ENCODE measurements around the gene MAGEA9B. TPM values are rescaled to one million over a fixed set of nuclear protein-coding genes. Genes with fewer than 3 reads are reported as not detected.
A peak's percentile ranks its signal among the peaks of the same experiment; 100 is the strongest.
"Not testable (repeated sequence)": the region's sequence is repeated elsewhere in the genome, so short reads cannot be mapped to it uniquely, and the experiment has no call there.

MAGEA9B gene, protein sequence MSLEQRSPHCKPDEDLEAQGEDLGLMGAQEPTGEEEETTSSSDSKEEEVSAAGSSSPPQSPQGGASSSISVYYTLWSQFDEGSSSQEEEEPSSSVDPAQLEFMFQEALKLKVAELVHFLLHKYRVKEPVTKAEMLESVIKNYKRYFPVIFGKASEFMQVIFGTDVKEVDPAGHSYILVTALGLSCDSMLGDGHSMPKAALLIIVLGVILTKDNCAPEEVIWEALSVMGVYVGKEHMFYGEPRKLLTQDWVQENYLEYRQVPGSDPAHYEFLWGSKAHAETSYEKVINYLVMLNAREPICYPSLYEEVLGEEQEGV
- not detected in 2 replicates for total RNA-seq

DNA sequence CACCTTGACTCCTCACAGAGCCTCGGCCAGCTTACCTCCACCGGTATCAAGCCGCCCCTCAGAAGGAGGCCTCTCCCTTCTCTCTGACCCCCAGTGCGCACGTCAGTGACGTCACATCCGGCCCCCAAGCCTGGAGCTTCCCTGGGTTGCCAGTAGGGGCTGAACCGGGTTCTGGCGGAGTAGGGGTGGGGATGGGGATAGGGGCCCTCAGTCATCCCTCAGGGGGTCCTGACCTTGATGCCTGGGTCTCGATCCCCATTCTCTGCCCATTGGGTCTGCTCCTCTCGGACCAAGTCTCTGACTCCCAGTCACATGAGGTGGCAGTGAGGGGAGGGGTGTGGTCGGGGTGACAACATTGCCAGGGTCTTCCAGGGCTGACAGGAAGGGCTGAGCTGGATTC lies at the start of gene MAGEA9B:
MAGEA9B (minus strand) TSS at position 101 of the 400 bp plus-strand sequence. CDS start 4,280 bp downstream, outside the sequence.
- not testable (repeated sequence) for H3K4me3 ChIP-seq (ENCODE audit: low read depth, low read length)

DNA sequence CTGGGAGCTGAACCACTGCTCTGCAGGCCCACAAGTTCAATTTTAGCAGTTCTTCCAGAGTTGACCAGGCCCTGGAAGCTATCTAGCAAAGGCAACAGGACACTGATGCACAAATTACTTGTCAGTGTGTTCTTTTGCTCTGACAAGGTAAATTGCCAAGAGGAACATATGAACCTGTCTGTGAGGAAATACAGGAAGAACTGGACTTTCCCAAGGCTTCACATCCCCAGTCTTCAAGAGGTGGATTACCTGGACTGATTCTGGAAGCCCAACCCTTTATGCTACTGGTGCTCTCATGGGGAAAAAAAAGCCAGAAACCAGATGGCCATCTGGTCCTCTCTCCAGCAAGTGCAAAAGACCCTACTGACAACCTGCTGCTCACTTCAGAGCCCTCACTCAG lies 46.3 kb upstream of the MAGEA9B start:
- no peak overlapping the region for H3K4me3 ChIP-seq (ENCODE audit: low read depth, low read length)
- TF ChIP-seq, protein P1, sequence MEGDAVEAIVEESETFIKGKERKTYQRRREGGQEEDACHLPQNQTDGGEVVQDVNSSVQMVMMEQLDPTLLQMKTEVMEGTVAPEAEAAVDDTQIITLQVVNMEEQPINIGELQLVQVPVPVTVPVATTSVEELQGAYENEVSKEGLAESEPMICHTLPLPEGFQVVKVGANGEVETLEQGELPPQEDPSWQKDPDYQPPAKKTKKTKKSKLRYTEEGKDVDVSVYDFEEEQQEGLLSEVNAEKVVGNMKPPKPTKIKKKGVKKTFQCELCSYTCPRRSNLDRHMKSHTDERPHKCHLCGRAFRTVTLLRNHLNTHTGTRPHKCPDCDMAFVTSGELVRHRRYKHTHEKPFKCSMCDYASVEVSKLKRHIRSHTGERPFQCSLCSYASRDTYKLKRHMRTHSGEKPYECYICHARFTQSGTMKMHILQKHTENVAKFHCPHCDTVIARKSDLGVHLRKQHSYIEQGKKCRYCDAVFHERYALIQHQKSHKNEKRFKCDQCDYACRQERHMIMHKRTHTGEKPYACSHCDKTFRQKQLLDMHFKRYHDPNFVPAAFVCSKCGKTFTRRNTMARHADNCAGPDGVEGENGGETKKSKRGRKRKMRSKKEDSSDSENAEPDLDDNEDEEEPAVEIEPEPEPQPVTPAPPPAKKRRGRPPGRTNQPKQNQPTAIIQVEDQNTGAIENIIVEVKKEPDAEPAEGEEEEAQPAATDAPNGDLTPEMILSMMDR (conservative IDR thresholded peaks at IDR 0.05; ENCODE audit: low read depth, low read length) = no peak
- DNase-seq (ENCODE audit: low read depth) = no peak

More for the DNA sequence above, at the start of gene MAGEA9B:
- DNase-seq (ENCODE audit: low read depth) = not testable (repeated sequence)

DNA sequence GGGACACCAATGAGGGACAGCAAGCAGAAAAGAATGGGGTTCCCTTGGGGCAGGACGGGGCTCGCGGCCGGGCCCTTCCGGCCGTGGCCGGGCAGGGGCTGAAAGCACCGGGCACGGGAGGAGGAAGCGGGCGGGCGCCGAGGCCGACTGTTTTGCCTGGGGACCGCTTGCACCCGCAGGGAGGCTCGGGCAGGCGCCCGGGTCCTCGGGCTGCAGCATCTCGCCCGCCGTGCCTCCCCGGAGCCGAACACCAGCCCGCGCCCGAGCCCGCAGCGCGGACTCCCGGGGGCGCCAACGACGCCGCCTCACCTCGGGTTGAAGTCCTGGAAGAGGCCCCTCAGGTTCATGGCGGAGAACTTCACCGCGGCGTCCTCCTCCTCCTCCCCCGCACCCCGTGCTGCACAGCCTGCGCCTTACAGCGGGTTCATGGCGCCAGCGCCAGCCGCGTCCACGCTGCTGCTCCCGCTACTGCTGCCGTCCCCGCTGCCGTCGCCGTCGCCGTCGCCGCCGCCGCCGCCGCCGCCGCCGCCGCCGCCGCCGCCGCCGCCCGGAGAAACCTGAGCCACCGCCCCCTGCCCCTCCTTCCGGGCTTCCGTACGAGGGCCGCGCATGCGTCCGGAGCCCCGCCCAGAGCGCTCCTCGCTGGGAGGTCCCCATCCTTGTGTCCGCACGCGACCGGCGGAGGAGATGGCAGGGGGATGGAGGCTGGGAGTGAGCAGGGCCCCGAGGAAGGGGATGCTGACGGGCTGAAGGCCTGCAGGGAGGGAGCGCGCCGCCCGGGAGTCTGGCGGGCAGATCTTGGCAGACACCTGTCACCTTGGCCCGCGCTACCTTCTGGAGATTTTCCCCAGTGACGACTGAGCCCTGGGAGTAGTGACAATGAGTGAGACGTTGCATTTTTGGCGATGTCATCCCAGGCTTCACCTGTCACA lies 44.2 kb upstream of the MAGEA9B start, which contains the start of gene TMEM185A:
TMEM185A (minus strand) TSS at position 559 of the 932 bp plus-strand sequence; CDS start at position 347, 212 bp downstream.
- DNase-seq (ENCODE audit: low read depth) = no peak
- H3K4me3 ChIP-seq (ENCODE audit: low read depth, low read length) = peak within 1 kb of the TSS; percentile 67
- TF ChIP-seq, protein P1 (conservative IDR thresholded peaks at IDR 0.05; ENCODE audit: low read depth, low read length) = no peak

DNA sequence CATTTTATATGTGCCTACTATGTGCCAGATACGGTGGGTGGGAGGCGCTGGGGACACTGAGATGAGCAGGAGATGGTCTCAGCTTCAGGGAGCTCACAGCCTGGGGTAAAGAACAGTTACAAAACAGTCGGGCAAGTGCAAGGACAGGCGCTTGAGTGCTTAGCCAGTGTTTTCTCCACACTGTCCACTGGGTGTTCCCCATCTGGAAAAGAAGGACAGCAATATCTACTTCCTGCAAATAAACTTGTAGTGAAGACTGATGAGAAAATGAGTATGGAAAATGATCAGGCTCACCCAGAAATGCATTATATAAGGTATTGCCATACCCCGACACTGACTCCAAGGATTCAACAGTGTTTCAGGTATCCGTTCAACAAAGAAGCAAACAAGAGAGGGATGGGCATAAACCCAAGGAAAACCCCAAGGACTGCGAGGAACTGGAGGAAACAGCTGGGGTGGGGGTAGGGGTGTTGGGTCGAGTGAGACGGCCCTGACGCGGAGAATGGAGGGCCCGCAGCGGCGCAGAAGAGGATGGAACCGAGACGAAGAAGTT lies 43.5 kb upstream of the MAGEA9B start:
- peak overlapping the region; percentile 67 for H3K4me3 ChIP-seq (ENCODE audit: low read depth, low read length)
- TF ChIP-seq, protein P1 (conservative IDR thresholded peaks at IDR 0.05; ENCODE audit: low read depth, low read length) = peak; percentile 28
- DNase-seq (ENCODE audit: low read depth) = peak; percentile 12

DNA sequence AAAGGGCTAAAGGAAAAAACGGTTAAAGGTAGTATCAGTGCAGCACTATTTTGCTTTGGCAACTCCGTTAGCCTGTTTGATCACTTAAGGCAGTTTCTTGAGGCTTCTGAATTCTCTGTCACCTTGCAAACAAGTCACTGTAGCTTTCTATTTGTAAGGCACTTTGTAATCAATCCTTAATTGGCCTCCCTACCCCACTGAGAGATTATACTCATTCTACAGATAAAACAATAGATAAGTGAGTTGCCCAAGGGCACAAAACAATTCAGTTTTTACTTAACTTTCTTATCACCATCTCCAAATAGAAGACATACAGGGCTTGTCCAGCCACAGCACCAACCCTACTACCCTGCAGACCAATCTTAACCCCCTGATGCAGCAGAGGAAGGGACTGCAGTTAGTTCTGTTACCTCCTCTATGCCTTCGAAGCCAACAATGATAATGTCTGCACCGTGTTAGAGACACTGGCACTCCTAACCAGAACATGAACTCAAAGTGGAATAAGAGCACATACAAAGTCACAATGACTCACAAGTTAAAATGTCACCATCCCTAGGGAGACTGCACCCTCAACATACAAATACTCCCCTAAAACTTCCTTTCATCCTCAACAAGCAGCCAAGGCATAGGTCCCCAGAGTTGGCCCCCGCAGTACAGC lies 42.6 kb upstream of the MAGEA9B start:
- TF ChIP-seq, protein P1 (conservative IDR thresholded peaks at IDR 0.05; ENCODE audit: low read depth, low read length) = no peak
- peak overlapping the region; percentile 67 for H3K4me3 ChIP-seq (ENCODE audit: low read depth, low read length)
- no peak for DNase-seq (ENCODE audit: low read depth)

DNA sequence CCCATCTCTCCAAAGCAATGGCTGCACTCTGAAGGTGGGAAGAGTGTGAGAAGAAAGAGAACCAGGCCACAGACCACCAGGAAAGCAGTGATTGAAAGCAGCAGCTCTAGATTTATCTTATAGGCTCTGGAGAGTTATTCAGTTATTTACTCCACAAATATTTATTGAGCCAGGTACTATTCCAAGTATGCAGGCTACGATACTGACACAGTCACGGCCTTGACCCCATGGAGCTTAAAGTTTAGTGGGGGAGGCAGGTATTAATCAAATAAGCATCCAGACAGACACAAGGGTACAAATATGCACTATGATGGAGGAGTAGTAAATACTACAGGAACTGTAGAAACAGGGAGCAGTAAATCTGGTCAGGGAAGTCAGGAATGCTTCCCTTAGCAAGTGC lies 41.5 kb upstream of the MAGEA9B start:
- TF ChIP-seq, protein P1 (conservative IDR thresholded peaks at IDR 0.05; ENCODE audit: low read depth, low read length) = no peak
- DNase-seq (ENCODE audit: low read depth) = no peak
- H3K4me3 ChIP-seq (ENCODE audit: low read depth, low read length) = no peak overlapping the region

Data from epithelial cell of proximal tubule (primary cell).